Activated T-cell treated with anti-CD3 and anti-CD28 coated beads, Interleukin-2, amount 50 U/mL, for 48 hours (primary cell): ENCODE results near the gene GALNT8.
"Not testable (repeated sequence)": the region's sequence is repeated elsewhere in the genome, so short reads cannot be mapped to it uniquely, and the experiment has no call there.

ENCODE experiments used
- DNase-seq, 2 experiments: peaks; one replicate each; pipeline ENCODE4 v3.0.0-alpha.2; 2020

GALNT8 gene, protein sequence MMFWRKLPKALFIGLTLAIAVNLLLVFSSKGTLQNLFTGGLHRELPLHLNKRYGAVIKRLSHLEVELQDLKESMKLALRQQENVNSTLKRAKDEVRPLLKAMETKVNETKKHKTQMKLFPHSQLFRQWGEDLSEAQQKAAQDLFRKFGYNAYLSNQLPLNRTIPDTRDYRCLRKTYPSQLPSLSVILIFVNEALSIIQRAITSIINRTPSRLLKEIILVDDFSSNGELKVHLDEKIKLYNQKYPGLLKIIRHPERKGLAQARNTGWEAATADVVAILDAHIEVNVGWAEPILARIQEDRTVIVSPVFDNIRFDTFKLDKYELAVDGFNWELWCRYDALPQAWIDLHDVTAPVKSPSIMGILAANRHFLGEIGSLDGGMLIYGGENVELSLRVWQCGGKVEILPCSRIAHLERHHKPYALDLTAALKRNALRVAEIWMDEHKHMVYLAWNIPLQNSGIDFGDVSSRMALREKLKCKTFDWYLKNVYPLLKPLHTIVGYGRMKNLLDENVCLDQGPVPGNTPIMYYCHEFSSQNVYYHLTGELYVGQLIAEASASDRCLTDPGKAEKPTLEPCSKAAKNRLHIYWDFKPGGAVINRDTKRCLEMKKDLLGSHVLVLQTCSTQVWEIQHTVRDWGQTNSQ

DNA sequence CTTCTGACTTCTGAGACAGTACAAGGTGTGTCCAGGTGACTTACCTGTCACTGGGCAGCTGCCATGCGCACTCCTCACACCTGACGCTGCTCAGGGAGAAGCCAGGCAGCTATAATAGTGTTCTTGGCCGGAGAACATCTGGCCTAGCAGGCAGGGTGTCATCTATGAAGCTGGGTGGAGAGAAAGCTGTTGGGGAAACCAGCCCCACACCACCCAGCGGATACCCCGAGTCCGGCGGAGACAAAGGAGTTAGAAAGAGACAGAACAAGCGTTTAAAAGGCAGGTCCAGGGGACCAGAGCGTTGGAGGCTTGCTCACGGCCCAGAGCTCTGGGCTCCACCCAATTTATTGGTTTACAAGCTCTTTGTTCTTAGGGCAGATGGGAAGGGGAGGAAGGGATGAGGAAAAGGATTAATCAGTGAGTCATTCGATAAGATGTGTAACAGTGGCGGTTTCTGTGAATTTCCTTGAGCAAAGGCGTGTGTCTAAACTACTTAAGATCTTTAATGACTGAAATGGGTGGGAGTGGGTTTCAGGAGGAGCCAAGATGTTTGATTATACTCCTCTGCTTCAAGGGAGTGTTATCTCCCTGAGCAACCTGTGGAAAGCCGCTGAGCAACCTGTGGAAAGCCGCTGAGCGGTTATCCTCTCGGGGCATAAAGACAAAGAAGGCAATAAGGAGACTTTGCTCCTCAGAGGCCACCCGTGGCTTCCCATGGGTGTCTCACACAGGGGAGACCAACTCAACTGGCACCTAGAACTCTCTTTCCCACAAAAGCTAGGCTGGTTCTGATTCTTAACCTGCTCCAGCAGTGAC lies at the start of gene GALNT8:
GALNT8 (plus strand) TSS at position 580 of the 816 bp plus-strand sequence. CDS start 278 bp downstream, outside the sequence.
- no peak for DNase-seq

- no peak for DNase-seq
Observed at GRCh38 chr12:4679711-4680110, 40.5 kb upstream of the GALNT8 start.

GRCh38 chr12:4681732-4682131 lies 38.5 kb upstream of the GALNT8 start:
- no peak for DNase-seq

GRCh38 chr12:4685317-4685716 lies 34.9 kb upstream of the GALNT8 start:
- no peak for DNase-seq

- no peak for DNase-seq
Observed at GRCh38 chr12:4690760-4691159, 29.4 kb upstream of the GALNT8 start.

- DNase-seq, result no peak
Observed at GRCh38 chr12:4700621-4701026, 19.6 kb upstream of the GALNT8 start.

GRCh38 chr12:4701395-4702190 lies 18.6 kb upstream of the GALNT8 start:
- DNase-seq, result no peak

DNA sequence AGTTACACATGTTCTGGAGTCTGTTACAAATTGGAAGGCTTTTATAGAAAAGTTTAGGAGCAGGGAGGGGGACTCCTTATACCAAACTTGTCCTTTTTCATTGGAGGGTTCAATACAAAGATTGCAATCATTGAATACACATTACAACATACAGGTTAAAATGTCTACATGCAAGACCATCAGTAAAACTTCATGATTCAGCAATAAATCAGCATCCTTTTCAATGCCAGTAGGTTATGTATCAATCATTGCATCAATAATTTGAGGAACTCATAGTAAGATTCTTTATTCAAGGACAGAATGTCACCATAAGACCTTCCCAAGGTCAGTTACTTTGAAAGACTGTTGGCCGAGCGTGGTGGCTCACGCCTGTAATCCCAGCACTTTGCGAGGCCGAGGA lies 16.5 kb upstream of the GALNT8 start:
- no peak for DNase-seq

- DNase-seq, result no peak
Observed at GRCh38 chr12:4705824-4706223, 14.4 kb upstream of the GALNT8 start.

GRCh38 chr12:4707306-4707705 lies 12.9 kb upstream of the GALNT8 start:
- DNase-seq, result no peak

- DNase-seq, result no peak
Observed at GRCh38 chr12:4710113-4710512, 10.1 kb upstream of the GALNT8 start.

- no peak for DNase-seq
Observed at GRCh38 chr12:4714879-4715278, 5.3 kb upstream of the GALNT8 start.

GRCh38 chr12:4717806-4718205 lies 2.4 kb upstream of the GALNT8 start:
- no peak for DNase-seq

GRCh38 chr12:4720637-4720995 lies 416 bp downstream of the GALNT8 start:
- DNase-seq, result no peak

GRCh38 chr12:4721587-4721986 lies 1.4 kb downstream of the GALNT8 start:
- not testable (repeated sequence) for DNase-seq

DNA sequence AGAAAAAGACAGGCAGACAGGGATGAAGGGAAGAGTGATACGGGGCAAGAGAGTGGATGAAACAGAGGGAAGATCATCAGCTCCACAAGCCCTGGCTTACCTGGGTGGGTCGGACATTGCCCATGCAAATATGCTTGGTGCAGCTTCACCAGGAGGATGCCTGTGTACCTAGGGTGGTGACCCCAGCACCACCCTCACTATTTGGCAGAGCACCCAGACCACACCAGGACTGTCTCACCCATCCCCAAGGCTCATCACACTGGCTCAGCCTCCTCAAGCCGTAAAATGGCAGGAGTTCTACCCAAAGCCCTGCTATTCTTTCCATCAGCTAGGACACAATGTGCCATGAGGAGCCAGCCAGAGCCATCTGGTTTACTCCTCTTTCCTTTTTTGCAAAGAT lies 3.0 kb downstream of the GALNT8 start:
- no peak for DNase-seq

DNA sequence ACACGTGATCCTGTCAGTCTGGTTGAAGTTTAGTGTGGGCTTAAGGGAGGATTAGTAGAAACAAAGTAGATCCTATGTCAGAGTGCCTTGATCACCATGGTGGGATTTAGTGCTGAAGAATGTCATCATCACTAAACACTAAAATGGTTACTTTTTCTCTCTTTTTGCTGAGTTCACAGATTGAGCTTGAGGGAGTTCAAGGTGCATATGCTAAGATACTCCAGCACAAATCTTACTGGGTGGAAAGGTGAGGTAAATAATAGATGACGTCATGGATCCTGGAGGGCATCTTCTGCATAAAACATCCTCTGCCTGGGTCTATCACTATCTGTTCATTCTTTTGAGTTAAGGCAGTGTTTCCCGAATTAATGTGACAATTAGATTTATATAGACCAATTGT lies 4.9 kb downstream of the GALNT8 start:
- no peak for DNase-seq

DNA sequence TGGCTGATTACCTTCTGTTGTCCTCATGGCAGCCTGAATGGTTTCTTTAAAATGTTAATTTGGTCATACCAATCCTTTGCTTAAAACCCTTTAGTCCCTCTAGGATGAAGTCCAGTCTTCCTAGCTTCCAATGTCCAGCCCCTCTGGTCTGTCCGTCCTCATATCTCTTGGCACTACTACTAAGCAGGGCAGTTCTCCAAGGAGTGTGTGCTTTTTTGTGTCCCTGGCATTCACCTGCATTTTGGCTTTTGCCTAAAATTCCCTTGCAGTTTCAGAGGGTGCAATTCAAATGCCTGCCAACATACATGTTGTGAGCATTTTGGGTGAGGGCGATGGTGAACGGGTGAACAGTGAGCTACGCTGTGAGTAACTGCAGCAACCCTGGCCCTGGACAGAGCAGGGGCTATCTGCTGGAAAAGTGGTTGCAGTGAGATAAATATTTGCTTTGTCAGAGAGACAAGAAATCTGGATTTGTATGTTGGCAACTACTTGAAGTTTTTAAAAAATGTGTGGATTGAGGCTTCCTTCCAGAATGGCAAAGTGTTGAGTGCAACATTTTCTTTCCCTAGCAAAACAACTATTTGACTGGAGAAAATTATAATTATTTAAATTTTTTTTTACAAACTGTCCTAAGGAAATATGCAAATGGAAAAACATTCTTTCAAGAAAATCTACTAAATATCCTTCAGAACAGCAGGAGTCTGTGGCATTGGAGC lies 14.6 kb downstream of the GALNT8 start:
- no peak for DNase-seq

- DNase-seq, result no peak
Observed at GRCh38 chr12:4736091-4736490, 15.9 kb downstream of the GALNT8 start.

GRCh38 chr12:4738541-4738940 lies 18.3 kb downstream of the GALNT8 start:
- no peak for DNase-seq

- no peak for DNase-seq
Observed at GRCh38 chr12:4742416-4742970, 22.3 kb downstream of the GALNT8 start.

GRCh38 chr12:4743046-4743445 lies 22.8 kb downstream of the GALNT8 start:
- no peak for DNase-seq
